GM18502 (cell line): ENCODE measurements around the gene GSTM4.

Experiments
- ATAC-seq: cut with Tn5 transposase; IDR thresholded peaks from one replicate; pipeline ENCODE4 v1.9.1; 2021; ENCODE audit warnings: mild to moderate bottlenecking; ENCODE audit not compliant: unreplicated experiment, poor library complexity

The GSTM4 gene

GRCh38 chr1:109636201-109636952 is 19.5 kb upstream of the GSTM4 start:
- no peak for ATAC-seq

- no peak for ATAC-seq
These were observed 18.5 kb upstream of the GSTM4 start for GRCh38 chr1:109637446-109637845.

GRCh38 chr1:109639063-109639840 is 16.6 kb upstream of the GSTM4 start:
- ATAC-seq = no peak

- no peak for ATAC-seq
These were observed 16.1 kb upstream of the GSTM4 start for GRCh38 chr1:109639841-109640184.

GRCh38 chr1:109640285-109640865 is 15.5 kb upstream of the GSTM4 start:
- peak; percentile 52 for ATAC-seq

GRCh38 chr1:109641078-109641740 is 14.7 kb upstream of the GSTM4 start:
- ATAC-seq = no peak

GRCh38 chr1:109641861-109642260 is 14.0 kb upstream of the GSTM4 start:
- ATAC-seq = no peak

- no peak for ATAC-seq
These were observed 13.3 kb upstream of the GSTM4 start for GRCh38 chr1:109642626-109643025.

GRCh38 chr1:109643385-109644230 is 12.3 kb upstream of the GSTM4 start:
- peak; percentile 92 for ATAC-seq

- no peak for ATAC-seq
These were observed 11.2 kb upstream of the GSTM4 start for GRCh38 chr1:109644670-109645069.

- no peak for ATAC-seq
These were observed 6.4 kb upstream of the GSTM4 start for GRCh38 chr1:109649491-109649914.

- ATAC-seq = no peak
These were observed 5.3 kb upstream of the GSTM4 start for GRCh38 chr1:109650609-109651008.

- ATAC-seq = no peak
These were observed 3.5 kb upstream of the GSTM4 start for GRCh38 chr1:109652402-109652801.

- ATAC-seq = no peak
These were observed 2.6 kb upstream of the GSTM4 start for GRCh38 chr1:109653306-109653705.

GRCh38 chr1:109654519-109654918 is 1.4 kb upstream of the GSTM4 start:
- ATAC-seq = no peak

- no peak for ATAC-seq
These were observed 1.5 kb downstream of the GSTM4 start for GRCh38 chr1:109657395-109657794.

GRCh38 chr1:109657970-109658369 is 2.1 kb downstream of the GSTM4 start:
- ATAC-seq = no peak

- ATAC-seq = no peak
These were observed 2.7 kb downstream of the GSTM4 start for GRCh38 chr1:109658533-109659042.

GRCh38 chr1:109659145-109659544 is 3.2 kb downstream of the GSTM4 start:
- no peak for ATAC-seq
